Cardiac muscle cell (in vitro differentiated cells and primary cell): ENCODE data around the gene KLHL7. TPM values are rescaled to one million over a fixed set of nuclear protein-coding genes. Genes with fewer than 3 reads are reported as not detected.

Experiments used
- DNase-seq, 2 donors: peaks; one replicate each; pipeline versions ENCODE4 v3.0.0 to v3.0.0-alpha.2; 2010 to 2017; ENCODE audit warnings: low read depth in 1 of 2, low spot score in 1 of 2
- H3K27ac ChIP-seq: fragments of 200-600 bp; sonication (generic); 2 replicates; pipeline ENCODE4 v1.5.1; 2016
- H3K27me3 ChIP-seq: fragments of 200-600 bp; sonication (generic); 2 replicates; pipeline ENCODE4 v1.6.0; 2016; ENCODE audit warnings: control low read depth
- H3K36me3 ChIP-seq: fragments of 200-600 bp; sonication (generic); 2 replicates; pipeline ENCODE4 v1.5.1; 2016; ENCODE audit warnings: control low read depth
- H3K4me1 ChIP-seq: fragments of 200-600 bp; sonication (generic); 2 replicates; pipeline ENCODE4 v1.8.1; 2017; ENCODE audit warnings: low read depth, mild to moderate bottlenecking, mixed run types
- H3K4me3 ChIP-seq: fragments of 200-600 bp; sonication (generic); 2 replicates; pipeline ENCODE4 v1.5.1; 2016; ENCODE audit warnings: mild to moderate bottlenecking
- H3K9me3 ChIP-seq: fragments of 200-600 bp; sonication (generic); 2 replicates; pipeline ENCODE4 v1.5.1; 2017; ENCODE audit warnings: low read depth, mild to moderate bottlenecking, control low read depth
- CTCF ChIP-seq: IDR thresholded peaks from 2 replicates; pipeline ENCODE4 v1.5.1; 2012; ENCODE audit warnings: low read depth, mild to moderate bottlenecking, low read length
- polyA plus RNA-seq: library from polyadenylated mRNA; unstranded; fragments of >200 nt; fragmentation: Nextera tagmentation; extraction: Ambion mirVana; gene quantifications from 2 replicates; pipeline ENCODE4 v1.2.1, GENCODE V29; 2016
- total RNA-seq: library from RNA; depleted of rRNA; stranded (reverse); fragments of >200 nt; gene quantifications from 2 replicates; pipeline ENCODE4 v1.2.3, GENCODE V29; 2016

Gene KLHL7
- total and polyA plus RNA-seq, 2 experiments from 2014 or later = 33.4 to 47.1 TPM

- H3K4me3 ChIP-seq = no peak overlapping the region
- H3K27ac ChIP-seq = no peak overlapping the region
- no peaks in the 10 kb centered on the region for H3K36me3 ChIP-seq
- DNase-seq = no peak
- H3K4me1 ChIP-seq = peaks cover 3% of the 10 kb centered on the region
- H3K9me3 ChIP-seq = no peaks in the 10 kb centered on the region
- TF ChIP-seq CTCF = no peak
- no peaks in the 10 kb centered on the region for H3K27me3 ChIP-seq
These were observed 7.1 kb upstream of the KLHL7 start for GRCh38 chr7:23098460-23098859.

- Histone ChIP-seq H3K4me3 (no peak overlapping the region), H3K36me3 (no peaks in the 10 kb centered on the region), H3K9me3 (no peaks in the 10 kb centered on the region), H3K27ac (no peak overlapping the region), H3K27me3 (no peaks in the 10 kb centered on the region), H3K4me1 (peaks cover 3% of the 10 kb centered on the region)
- no peak for TF ChIP-seq CTCF
- peak in 1 of 2 donors; percentile 77 for DNase-seq
These were observed 4.9 kb upstream of the KLHL7 start for GRCh38 chr7:23100697-23101096.

- TF ChIP-seq CTCF = no peak
- peaks cover 9% of the 10 kb centered on the region for H3K4me1 ChIP-seq
- H3K9me3 ChIP-seq = no peaks in the 10 kb centered on the region
- no peaks in the 10 kb centered on the region for H3K27me3 ChIP-seq
- peak overlapping the region; percentile 90 for H3K4me3 ChIP-seq
- no peak overlapping the region for H3K27ac ChIP-seq
- no peaks in the 10 kb centered on the region for H3K36me3 ChIP-seq
- DNase-seq = no peak
These were observed 420 bp upstream of the KLHL7 start for GRCh38 chr7:23105086-23105643.

GRCh38 chr7:23106057-23106822 is 655 bp downstream of the KLHL7 start:
- peak; percentile 20 for TF ChIP-seq CTCF
- peak; percentile 56 to 61 for DNase-seq
- peak overlapping the region; percentile 94 for H3K27ac ChIP-seq
- peaks cover 6% of the 10 kb centered on the region for H3K4me1 ChIP-seq
- H3K4me3 ChIP-seq = peak overlapping the region; percentile 90
- no peaks in the 10 kb centered on the region for H3K27me3 ChIP-seq
- no peaks in the 10 kb centered on the region for H3K9me3 ChIP-seq
- no peaks in the 10 kb centered on the region for H3K36me3 ChIP-seq

- no peaks in the 10 kb centered on the region for H3K9me3 ChIP-seq
- peak overlapping the region; percentile 90 for H3K4me3 ChIP-seq
- H3K27me3 ChIP-seq = no peaks in the 10 kb centered on the region
- peak; percentile 8 to 12 for DNase-seq
- H3K4me1 ChIP-seq = peaks cover 6% of the 10 kb centered on the region
- peak overlapping the region; percentile 94 for H3K27ac ChIP-seq
- TF ChIP-seq CTCF = no peak
- H3K36me3 ChIP-seq = no peaks in the 10 kb centered on the region
These were observed 1.5 kb downstream of the KLHL7 start for GRCh38 chr7:23106823-23107663.
